OCI-LY7 (cell line): ENCODE results near the gene SV2C. TPM values are rescaled to one million over a fixed set of nuclear protein-coding genes. Genes with fewer than 3 reads are reported as not detected.

Experiments used
- BruUV-seq: library from RNA; stranded (reverse); fragments of 400-500 nt; replicated peaks from 2 replicates; lab custom pipeline; 2021; lab: Mats Ljungman, UMichigan
- CTCF ChIA-PET: fragments of 300-600 bp; sonication (Branson Sonifier 250); formaldehyde crosslinking; loops from one replicate; lab custom pipeline; 2022; ENCODE audit warnings: antibody characterized with exemption; ENCODE audit not compliant: unreplicated experiment; lab: Charles Lee
- POLR2A ChIA-PET: fragments of 300-600 bp; sonication (Branson Sonifier 250); formaldehyde crosslinking; loops from one replicate; lab custom pipeline; 2022; ENCODE audit warnings: antibody characterized with exemption; lab: Charles Lee
- DNase-seq: peaks from one replicate; pipeline ENCODE4 v3.0.0-alpha.2; 2015; ENCODE audit warnings: low spot score
- H2AFZ ChIP-seq: fragments of 200-600 bp; sonication (generic), shearing (Covaris generic); 2 replicates; pipeline ENCODE4 v1.6.1; 2014; ENCODE audit warnings: mild to moderate bottlenecking, antibody characterized with exemption, low read length, moderate library complexity
- H3K27ac ChIP-seq: fragments of 200-600 bp; sonication (generic); 2 replicates; pipeline ENCODE4 v1.5.1; 2014; ENCODE audit warnings: mixed run types, low read depth, mild to moderate bottlenecking, moderate library complexity, low read length, inconsistent platforms; ENCODE audit not compliant: poor library complexity, severe bottlenecking
- H3K36me3 ChIP-seq: fragments of 200-600 bp; sonication (generic); 2 replicates; pipeline ENCODE4 v1.6.1; 2014; ENCODE audit warnings: mild to moderate bottlenecking, antibody characterized with exemption, low read length, moderate library complexity, mixed read lengths; ENCODE audit not compliant: insufficient read depth
- H3K4me1 ChIP-seq: fragments of 200-600 bp; sonication (generic); 2 replicates; pipeline ENCODE4 v1.5.1; 2014; ENCODE audit warnings: mild to moderate bottlenecking, low read length; ENCODE audit not compliant: insufficient read depth, poor library complexity, severe bottlenecking
- H3K4me2 ChIP-seq: fragments of 200-600 bp; sonication (generic); 2 replicates; pipeline ENCODE4 v1.6.1; 2014; ENCODE audit warnings: mild to moderate bottlenecking, low read length
- H3K4me3 ChIP-seq: fragments of 200-600 bp; sonication (generic); 2 replicates; pipeline ENCODE4 v1.5.1; 2014; ENCODE audit warnings: mild to moderate bottlenecking, low read depth, low read length; ENCODE audit not compliant: poor library complexity, severe bottlenecking
- H3K79me2 ChIP-seq: fragments of 200-600 bp; sonication (generic); 2 replicates; pipeline ENCODE4 v1.6.1; 2016; ENCODE audit warnings: low read depth, mild to moderate bottlenecking, low read length, moderate library complexity, mixed read lengths; ENCODE audit not compliant: insufficient read depth
- H3K9me2 ChIP-seq: fragments of 200-600 bp; sonication (generic); 2 replicates; pipeline ENCODE4 v1.6.1; 2016; ENCODE audit warnings: mild to moderate bottlenecking, low read length, mixed read lengths; ENCODE audit not compliant: insufficient read depth
- H3K9me3 ChIP-seq: fragments of 200-600 bp; sonication (generic); 2 replicates; pipeline ENCODE4 v1.6.1; 2014; ENCODE audit warnings: mild to moderate bottlenecking, mixed run types, low read length, mixed read lengths
- H4K20me1 ChIP-seq: fragments of 200-600 bp; sonication (generic); 2 replicates; pipeline ENCODE4 v1.6.1; 2014; ENCODE audit warnings: mild to moderate bottlenecking, antibody characterized with exemption, low read length, moderate library complexity, mixed read lengths; ENCODE audit not compliant: insufficient read depth
- CTCF ChIP-seq: fragments of 200-600 bp; sonication (generic); conservative IDR thresholded peaks from 2 replicates; pipeline ENCODE4 v1.5.1; 2014; ENCODE audit warnings: mild to moderate bottlenecking, antibody characterized with exemption, low read length, moderate library complexity, mixed read lengths
- EZH2phosphoT487 ChIP-seq: fragments of 200-600 bp; sonication (generic); IDR thresholded peaks from 2 replicates; pipeline ENCODE4 v1.6.1; 2018; ENCODE audit warnings: low read depth, borderline replicate concordance, mild to moderate bottlenecking, mixed run types, antibody characterized with exemption, low read length, moderate library complexity, mixed read lengths
- intact Hi-C: fragments of 100-400 bp; cut with micrococcal nuclease; formaldehyde crosslinking; loops from one replicate; pipeline ENCODE4 v1.10.0; 2022; ENCODE audit not compliant: unreplicated experiment
- total RNA-seq, 2 experiments: library from RNA; depleted of rRNA in 1 of 2; stranded (reverse); fragments of >200 nt in 1 of 2; shearing (Covaris generic) in 1 of 2; gene quantifications; 2 replicates each; pipeline ENCODE4 v1.2.3, GENCODE V29; 2014 to 2022

SV2C gene
- total RNA-seq, 2 experiments from 2014 or later: not detected

GRCh38 chr5:76207120-76207519 lies 123.9 kb downstream of the SV2C start:
- Histone ChIP-seq H3K4me3 (no peak overlapping the region), H3K36me3 (no peaks in the 10 kb centered on the region), H3K4me2 (no peak overlapping the region), H4K20me1 (no peaks in the 10 kb centered on the region), H3K4me1 (no peaks in the 10 kb centered on the region), H2AFZ (no peak overlapping the region), H3K27ac (no peak overlapping the region), H3K9me2 (no peaks in the 10 kb centered on the region), H3K9me3 (0 out of 2 replicates have a peak, but pooled peaks cover 4% of the 10 kb centered on the region), H3K79me2 (no peaks in the 10 kb centered on the region)
- ChIA-PET CTCF (no interaction called here), POLR2A (interaction anchor here (0.7 to 1.3 kb wide), 2 partner anchors 14 to 84 kb away, joined by 3 to 4 read pairs; no protein-coding TSS in a partner anchor)
- TF ChIP-seq EZH2phosphoT487: no peak
- no peak for TF ChIP-seq CTCF
- intact Hi-C loops: no loop called here
- no TSS peak for BruUV-seq
- DNase-seq: no peak

GRCh38 chr5:76209297-76209696 lies 126.1 kb downstream of the SV2C start:
- BruUV-seq: no TSS peak
- TF ChIP-seq CTCF (peak; percentile 70), EZH2phosphoT487 (no peak)
- Histone ChIP-seq H3K4me1 (no peaks in the 10 kb centered on the region), H3K79me2 (no peaks in the 10 kb centered on the region), H3K4me3 (no peak overlapping the region), H3K27ac (no peak overlapping the region), H2AFZ (no peak overlapping the region), H3K9me2 (no peaks in the 10 kb centered on the region), H4K20me1 (no peaks in the 10 kb centered on the region), H3K4me2 (no peak overlapping the region), H3K36me3 (no peaks in the 10 kb centered on the region), H3K9me3 (0 out of 2 replicates have a peak, but pooled peaks cover 4% of the 10 kb centered on the region)
- intact Hi-C loops: no loop called here
- ChIA-PET CTCF (no interaction called here), POLR2A (interaction anchor here (0.6 to 1.1 kb wide), 2 partner anchors 11 to 26 kb away, joined by 3 read pairs; no protein-coding TSS in a partner anchor)
- DNase-seq: no peak

- H3K4me2 ChIP-seq: no peak overlapping the region
- no peak for DNase-seq
- no peaks in the 10 kb centered on the region for H3K79me2 ChIP-seq
- H3K4me1 ChIP-seq: no peaks in the 10 kb centered on the region
- no peak overlapping the region for H2AFZ ChIP-seq
- no peak for TF ChIP-seq EZH2phosphoT487
- no peak for TF ChIP-seq CTCF
- H3K9me3 ChIP-seq: 0 out of 2 replicates have a peak, but pooled peaks cover 4% of the 10 kb centered on the region
- no peak overlapping the region for H3K27ac ChIP-seq
- POLR2A ChIA-PET: no interaction called here
- no peaks in the 10 kb centered on the region for H4K20me1 ChIP-seq
- intact Hi-C loops: no loop called here
- no peaks in the 10 kb centered on the region for H3K9me2 ChIP-seq
- CTCF ChIA-PET: no interaction called here
- no peaks in the 10 kb centered on the region for H3K36me3 ChIP-seq
- BruUV-seq: no TSS peak
- no peak overlapping the region for H3K4me3 ChIP-seq
Observed at GRCh38 chr5:76210946-76211345, 127.8 kb downstream of the SV2C start.
